Measurements from ENCODE around the gene NQO2. TPM values are rescaled to one million over a fixed set of nuclear protein-coding genes. Genes with fewer than 3 reads are reported as not detected.
A peak's percentile ranks its signal among the peaks of the same experiment; 100 is the strongest.

NQO2 gene
- total and polyA plus RNA-seq, 2 of the 13 experiments (the other 11 are each of a cell fraction or from before 2014, with no cell fraction given) = 32.2 to 56.5 TPM

GRCh38 chr6:2998998-2999617 is 586 bp upstream of the NQO2 start (continued):
- peak; percentile 79 for TF ChIP-seq SKI (IDR thresholded peaks at IDR 0.05; ENCODE audit: partially characterized antibody)
- peak; percentile 33; the same call in 1 of the 2 replicates for TF ChIP-seq ONECUT2 (CRISPR knock-in tag; IDR thresholded peaks at IDR 0.05)
- 0 out of 2 replicates have a peak, but pooled peaks have one; percentile 44 for TF ChIP-seq CENPBD1 (CRISPR knock-in tag; IDR thresholded peaks at IDR 0.05; ENCODE audit: borderline replicate concordance, low read depth)
- TF ChIP-seq MEF2D (CRISPR knock-in tag; IDR thresholded peaks at IDR 0.05) = no peak
- TF ChIP-seq ZNF136 (CRISPR knock-in tag; IDR thresholded peaks at IDR 0.05; ENCODE audit: low read depth) = 0 out of 2 replicates have a peak, but pooled peaks have one; percentile 23
- TF ChIP-seq PRDM10 (CRISPR knock-in tag; IDR thresholded peaks at IDR 0.05; ENCODE audit: low read depth) = 0 out of 2 replicates have a peak, but pooled peaks have one; percentile 70
- no peak for TF ChIP-seq ZNF564 (CRISPR knock-in tag; IDR thresholded peaks at IDR 0.05)
- 0 out of 2 replicates have a peak, but pooled peaks have one; percentile 28 for TF ChIP-seq KAT7 (CRISPR knock-in tag; IDR thresholded peaks at IDR 0.05; ENCODE audit: borderline replicate concordance)
- TF ChIP-seq ZNF709 (CRISPR knock-in tag; IDR thresholded peaks at IDR 0.05) = peak; percentile 86
- TF ChIP-seq NR2F6 (IDR thresholded peaks at IDR 0.05) = peak; percentile 98
- peak; percentile 98 for TF ChIP-seq NR2F6 (CRISPR knock-in tag; IDR thresholded peaks at IDR 0.05)
- peak; percentile 65; the same call in 1 of the 2 replicates for TF ChIP-seq HOMEZ (CRISPR knock-in tag; IDR thresholded peaks at IDR 0.05; ENCODE audit: low read depth)
- TF ChIP-seq NR0B2 (CRISPR knock-in tag; IDR thresholded peaks at IDR 0.05) = no peak
- TF ChIP-seq KMT2B (CRISPR knock-in tag; IDR thresholded peaks at IDR 0.05) = no peak; the same call in 1 of the 2 replicates
- TF ChIP-seq ARID3A (IDR thresholded peaks at IDR 0.05; ENCODE audit: low read depth, low read length) = peak; percentile 72
- peak; percentile 86; the same call in 1 of the 2 replicates for TF ChIP-seq ZNF691 (CRISPR knock-in tag; IDR thresholded peaks at IDR 0.05; ENCODE audit: borderline replicate concordance, low read depth)
- TF ChIP-seq RFXAP (CRISPR knock-in tag; IDR thresholded peaks at IDR 0.05; ENCODE audit: borderline replicate concordance) = no peak; the same call in 1 of the 2 replicates
- no peak for TF ChIP-seq ZSCAN20 (CRISPR knock-in tag; IDR thresholded peaks at IDR 0.05; ENCODE audit: borderline replicate concordance)
- no peak; the same call in 1 of the 2 replicates for TF ChIP-seq HCFC1 (IDR thresholded peaks at IDR 0.05; ENCODE audit: low read depth, low read length)
- TF ChIP-seq KAT8 (CRISPR knock-in tag; IDR thresholded peaks at IDR 0.05) = no peak; the same call in none of the 2 replicates
